Right lobe of liver (tissue), 6 donors: Measurements from ENCODE around the gene AGAP3. TPM values are rescaled to one million over a fixed set of nuclear protein-coding genes. Genes with fewer than 3 reads are reported as not detected.

Experiments
- ATAC-seq, 4 donors: fragments of 200-7000 bp; cut with Tn5 transposase; one replicate each; pipeline ENCODE4 v1.9.1; 2020; ENCODE audit warnings: mild to moderate bottlenecking in 4 of 4, moderate library complexity in 4 of 4
- DNase-seq, 3 donors: peaks; one replicate each; pipeline ENCODE4 v3.0.0-alpha.2; 2020
- H3K27ac ChIP-seq, 3 donors: fragments of 200-600 bp; one replicate each; pipeline ENCODE4 v1.8.0; 2022
- H3K27me3 ChIP-seq, 2 donors: fragments of 200-600 bp; one replicate each; pipeline ENCODE4 v1.8.0; 2022
- H3K36me3 ChIP-seq, 4 donors: fragments of 200-600 bp; sonication (generic) in 1 of 4; one replicate each; pipeline versions ENCODE4 v1.5.1 to v1.8.0; 2017 to 2022; ENCODE audit warnings: control low read depth in 1 of 4
- H3K4me1 ChIP-seq, 4 donors: fragments of 200-600 bp; sonication (generic) in 1 of 4; one replicate each; pipeline versions ENCODE4 v1.5.1 to v1.8.0; 2017 to 2022; ENCODE audit warnings: control low read depth in 1 of 4
- H3K4me3 ChIP-seq, 3 donors: fragments of 200-600 bp; one replicate each; pipeline ENCODE4 v1.8.0; 2022
- H3K9me3 ChIP-seq, 4 donors: fragments of 200-600 bp; sonication (generic) in 1 of 4; one replicate each; pipeline versions ENCODE4 v1.5.1 to v1.8.0; 2017 to 2022; ENCODE audit warnings: control low read depth in 1 of 4
- CTCF ChIP-seq, 4 donors: fragments of 200-600 bp in 3 of 4; fragments of 450-650 bp in 1 of 4; IDR thresholded peaks; one replicate each; pipeline versions ENCODE4 v1.5.1 to v1.8.0; 2016 to 2022; ENCODE audit warnings: antibody characterized with exemption in 4 of 4, mild to moderate bottlenecking in 2 of 4
- POLR2A ChIP-seq: fragments of 450-650 bp; IDR thresholded peaks from one replicate; pipeline ENCODE4 v1.6.1; 2017; ENCODE audit warnings: antibody characterized with exemption, mild to moderate bottlenecking
- WGBS: methylation state at CpG from one replicate; pipeline ENCODE4 v1.1.6; 2018; ENCODE audit warnings: low coverage, low lambda C conversion rate; ENCODE audit not compliant: insufficient coverage; ENCODE audit errors: missing lambda C conversion rate; 5-methylcytosine and 5-hydroxymethylcytosine counted together
- intact Hi-C, 2 donors: fragments of 100-400 bp; cut with DNase I; formaldehyde crosslinking; loops; one replicate each; pipeline versions ENCODE4 v1.11.2 to v1.14.1; 2022
- total RNA-seq, 6 experiments: library from RNA; depleted of rRNA in 2 of 6; stranded (reverse); fragments of >200 nt in 2 of 6; fragmentation: NEBNext Ultra II Directional in 3 of 6; extraction: Animal tissue kit (Norgen Biotek cat#: 25700) in 3 of 6; gene quantifications; one replicate each; pipeline versions ENCODE4 v1.1.0 to v1.2.4, GENCODE V29; 2016 to 2023
- donor health status: DM: no; HTN: yes; CAD: no.
- donor health status: DM: no; HTN: no; CAD: no.
- donor health status: DM: no; HTN: no; CAD: no.
- donor health status: DM: no; HTN: yes; CAD: no.
- donor health status: DM: no; HTN: yes; CAD: no.

AGAP3 gene
- total RNA-seq, 6 experiments from 2014 or later = 36.3 to 44.3 (median 39.5) TPM

- 76% methylated on average over 3 of the region's 14 CpGs for WGBS
Observed at GRCh38 chr7:151046603-151047573, 39.4 kb upstream of the AGAP3 start.

GRCh38 chr7:151047976-151048815 lies 38.1 kb upstream of the AGAP3 start, which contains the start of gene ASIC3:
Gene ASIC3 (plus strand): TSS chr7:151048531. CDS start chr7:151048886, 355 bp downstream.
- H3K36me3 ChIP-seq = no peaks in the 10 kb centered on the region
- H3K27ac ChIP-seq = no peak within 1 kb of the TSS
- WGBS = 66% methylated on average over 3 of the region's 22 CpGs
- TF ChIP-seq POLR2A (no peak), CTCF (IDR thresholded peaks at IDR 0.05) (no peak)
- intact Hi-C loops = no loop called here
- no peaks in the 10 kb centered on the region for H3K27me3 ChIP-seq
- no peaks in the 10 kb centered on the region for H3K4me1 ChIP-seq
- no peak within 1 kb of the TSS for H3K4me3 ChIP-seq
- ATAC-seq (no peak), DNase-seq (no peak)
- H3K9me3 ChIP-seq = no peaks in the 10 kb centered on the region

More at GRCh38 chr7:151046603-151047573, 39.4 kb upstream of the AGAP3 start:
- Histone ChIP-seq H3K4me3 (no peak overlapping the region), H3K36me3 (no peaks in the 10 kb centered on the region), H3K9me3 (no peaks in the 10 kb centered on the region), H3K4me1 (no peaks in the 10 kb centered on the region), H3K27me3 (no peaks in the 10 kb centered on the region), H3K27ac (no peak overlapping the region)
- TF ChIP-seq POLR2A (no peak), CTCF (IDR thresholded peaks at IDR 0.05) (no peak)
- DNase-seq (no peak), ATAC-seq (no peak)
- intact Hi-C loops = no loop called here

DNA sequence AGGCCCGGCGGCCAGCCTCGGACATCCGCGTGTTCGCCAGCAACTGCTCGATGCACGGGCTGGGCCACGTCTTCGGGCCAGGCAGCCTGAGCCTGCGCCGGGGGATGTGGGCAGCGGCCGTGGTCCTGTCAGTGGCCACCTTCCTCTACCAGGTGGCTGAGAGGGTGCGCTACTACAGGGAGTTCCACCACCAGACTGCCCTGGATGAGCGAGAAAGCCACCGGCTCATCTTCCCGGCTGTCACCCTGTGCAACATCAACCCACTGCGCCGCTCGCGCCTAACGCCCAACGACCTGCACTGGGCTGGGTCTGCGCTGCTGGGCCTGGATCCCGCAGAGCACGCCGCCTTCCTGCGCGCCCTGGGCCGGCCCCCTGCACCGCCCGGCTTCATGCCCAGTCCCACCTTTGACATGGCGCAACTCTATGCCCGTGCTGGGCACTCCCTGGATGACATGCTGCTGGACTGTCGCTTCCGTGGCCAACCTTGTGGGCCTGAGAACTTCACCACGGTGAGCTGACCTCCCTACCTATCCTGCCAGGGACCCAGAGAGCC lies 37.3 kb upstream of the AGAP3 start:
- H3K4me1 ChIP-seq = no peaks in the 10 kb centered on the region
- no peaks in the 10 kb centered on the region for H3K36me3 ChIP-seq
- no peak for TF ChIP-seq CTCF (IDR thresholded peaks at IDR 0.05)
- TF ChIP-seq POLR2A = no peak
- H3K27me3 ChIP-seq = no peaks in the 10 kb centered on the region
- no peak for ATAC-seq
- no peak for DNase-seq
- intact Hi-C loops = no loop called here
- no peaks in the 10 kb centered on the region for H3K9me3 ChIP-seq
- 92% methylated on average over 26 of the region's 38 CpGs for WGBS
- no peak overlapping the region for H3K4me3 ChIP-seq
- H3K27ac ChIP-seq = no peak overlapping the region

DNA sequence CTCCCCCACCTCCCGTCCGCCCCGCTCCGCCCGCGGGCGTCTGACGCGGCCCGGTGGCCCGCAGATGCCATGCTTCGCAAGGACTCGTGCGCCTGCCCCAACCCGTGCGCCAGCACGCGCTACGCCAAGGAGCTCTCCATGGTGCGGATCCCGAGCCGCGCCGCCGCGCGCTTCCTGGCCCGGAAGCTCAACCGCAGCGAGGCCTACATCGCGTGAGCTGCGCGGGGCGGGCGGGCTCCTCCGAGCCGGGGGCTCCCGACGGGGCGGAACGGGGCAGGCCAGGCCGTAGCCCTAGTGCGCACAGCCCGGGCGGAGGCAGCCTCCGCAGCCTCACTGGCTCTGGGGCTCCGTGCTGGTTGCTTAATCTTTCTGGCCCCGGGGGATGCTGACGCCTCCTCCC lies 35.2 kb upstream of the AGAP3 start:
- H3K36me3 ChIP-seq = no peaks in the 10 kb centered on the region
- no peaks in the 10 kb centered on the region for H3K27me3 ChIP-seq
- H3K4me1 ChIP-seq = no peaks in the 10 kb centered on the region
- H3K27ac ChIP-seq = no peak overlapping the region
- DNase-seq = peak in 1 of 3 donors; percentile 61
- no peaks in the 10 kb centered on the region for H3K9me3 ChIP-seq
- peak; percentile 45 to 79 (median 56) for ATAC-seq
- H3K4me3 ChIP-seq = no peak overlapping the region
- 7% methylated on average over 7 of the region's 50 CpGs for WGBS
- TF ChIP-seq POLR2A (no peak), CTCF (IDR thresholded peaks at IDR 0.05) (no peak)
- intact Hi-C loops = no loop called here
